RWPE1 (cell line): ENCODE data around the gene LHX2.
"Not testable (repeated sequence)": the region's sequence is repeated elsewhere in the genome, so short reads cannot be mapped to it uniquely, and the experiment has no call there.

Experiments
- CTCF ChIA-PET: fragments of 350-600 bp; sonication (Branson Sonifier 250); formaldehyde crosslinking; extraction: SDS; loops from one replicate; lab custom pipeline; 2021; lab: Yijun Ruan, JAX
- POLR2A ChIA-PET: fragments of 400-600 bp; formaldehyde crosslinking; extraction: SDS; loops from one replicate; lab custom pipeline; 2020; ENCODE audit warnings: antibody characterized with exemption; ENCODE audit not compliant: low non-redundant PET; lab: Yijun Ruan, JAX
- DNase-seq: peaks from one replicate; pipeline ENCODE4 v3.0.0; 2012; ENCODE audit warnings: low spot score
- H3K27ac ChIP-seq: fragments of 450-650 bp; 2 replicates; pipeline ENCODE4 v1.5.1; 2017
- CTCF ChIP-seq: fragments of 450-650 bp; conservative IDR thresholded peaks from 2 replicates; pipeline ENCODE4 v1.5.1; 2017; ENCODE audit warnings: low read depth, mild to moderate bottlenecking

The LHX2 gene

DNA sequence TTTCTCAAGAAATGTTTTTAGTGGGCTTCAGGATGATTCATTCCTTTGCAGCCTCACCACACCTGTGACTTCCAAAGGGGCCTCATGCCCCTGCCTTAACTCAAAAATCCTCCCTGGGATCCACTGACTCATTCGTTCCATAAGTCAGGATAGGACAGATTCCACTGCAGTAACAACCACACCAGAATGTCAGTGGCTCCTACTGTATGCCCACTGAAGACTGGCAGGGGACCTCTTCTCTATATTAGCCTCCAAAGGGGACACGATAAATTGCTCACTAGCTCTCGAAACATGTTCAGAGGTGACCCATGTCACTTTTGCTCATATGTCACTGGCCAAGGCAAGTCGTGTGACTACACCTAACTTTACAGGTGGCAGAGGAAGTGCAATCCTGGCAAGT, 25.7 kb upstream of the LHX2 start:
- H3K27ac ChIP-seq: no peak overlapping the region
- ChIA-PET CTCF (no interaction called here), POLR2A (no interaction called here)
- DNase-seq: no peak
- no peak for TF ChIP-seq CTCF

DNA sequence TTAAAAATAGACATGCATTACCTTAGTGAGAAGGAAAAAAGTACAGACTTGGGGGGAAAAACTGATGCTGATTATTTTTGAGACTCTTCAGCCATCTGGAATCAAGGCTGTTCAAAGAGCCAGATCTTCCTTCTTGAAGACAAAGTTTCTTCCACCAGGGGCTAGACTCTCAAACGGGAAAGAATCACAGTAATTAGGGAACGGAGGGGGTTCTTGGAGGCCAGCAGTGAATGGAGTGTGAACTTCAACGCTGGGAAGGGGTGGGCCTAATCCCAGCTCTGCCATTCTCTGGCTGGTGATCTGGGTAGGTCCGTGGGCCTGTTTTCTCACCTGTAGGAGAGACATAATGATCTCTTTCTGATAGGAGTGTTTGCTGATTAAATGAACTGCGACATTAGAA, 21.1 kb upstream of the LHX2 start:
- ChIA-PET CTCF (interaction anchor here (0.7 kb wide), 1 partner anchor 38 kb away, joined by 4 read pairs; no protein-coding TSS in a partner anchor), POLR2A (no interaction called here)
- no peak for TF ChIP-seq CTCF
- no peak overlapping the region for H3K27ac ChIP-seq
- DNase-seq: no peak

GRCh38 chr9:123992679-123993078, 18.9 kb upstream of the LHX2 start:
- DNase-seq, POLR2A ChIA-PET, H3K27ac ChIP-seq, CTCF ChIA-PET: not testable (repeated sequence)

DNA sequence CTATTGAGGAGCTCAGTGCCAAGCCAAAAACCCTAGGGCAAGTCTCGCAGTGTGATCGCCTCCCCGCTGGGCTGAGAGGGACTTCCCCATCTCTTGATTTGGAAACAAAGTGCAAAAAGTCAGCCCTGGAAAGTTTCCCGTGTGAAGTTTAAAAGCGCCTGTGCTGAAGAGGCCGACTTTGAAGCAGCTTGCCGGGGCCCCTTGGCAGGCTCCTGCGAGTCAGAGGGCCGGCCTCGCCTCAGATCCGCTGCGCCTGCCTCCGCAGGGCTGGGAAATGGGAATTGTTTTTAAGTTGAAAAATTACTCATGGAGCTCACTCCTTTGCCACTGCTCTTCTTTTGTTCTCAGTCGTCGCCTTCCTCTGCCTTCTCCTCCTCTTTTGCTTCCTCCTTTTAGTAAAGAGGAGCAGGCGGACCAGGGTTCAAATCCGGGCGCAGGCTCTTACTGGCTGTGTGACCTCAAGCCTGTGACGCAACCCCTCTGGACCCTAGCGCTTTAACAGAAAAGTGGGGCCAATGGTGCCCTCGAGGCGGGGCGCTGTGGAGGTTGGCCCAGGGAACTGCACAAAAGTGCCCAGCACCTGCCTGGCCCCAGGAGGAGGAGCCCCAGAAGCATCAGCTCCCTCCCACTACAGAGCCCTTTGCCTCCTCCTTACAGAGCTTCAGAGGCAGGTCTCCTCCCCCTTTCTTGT, 14.7 kb upstream of the LHX2 start:
- no peak for TF ChIP-seq CTCF
- CTCF ChIA-PET: interaction anchor here (0.5 to 0.8 kb wide), 3 partner anchors 10 to 46 kb away, joined by 3 to 4 read pairs (median 3); no protein-coding TSS in a partner anchor

DNA sequence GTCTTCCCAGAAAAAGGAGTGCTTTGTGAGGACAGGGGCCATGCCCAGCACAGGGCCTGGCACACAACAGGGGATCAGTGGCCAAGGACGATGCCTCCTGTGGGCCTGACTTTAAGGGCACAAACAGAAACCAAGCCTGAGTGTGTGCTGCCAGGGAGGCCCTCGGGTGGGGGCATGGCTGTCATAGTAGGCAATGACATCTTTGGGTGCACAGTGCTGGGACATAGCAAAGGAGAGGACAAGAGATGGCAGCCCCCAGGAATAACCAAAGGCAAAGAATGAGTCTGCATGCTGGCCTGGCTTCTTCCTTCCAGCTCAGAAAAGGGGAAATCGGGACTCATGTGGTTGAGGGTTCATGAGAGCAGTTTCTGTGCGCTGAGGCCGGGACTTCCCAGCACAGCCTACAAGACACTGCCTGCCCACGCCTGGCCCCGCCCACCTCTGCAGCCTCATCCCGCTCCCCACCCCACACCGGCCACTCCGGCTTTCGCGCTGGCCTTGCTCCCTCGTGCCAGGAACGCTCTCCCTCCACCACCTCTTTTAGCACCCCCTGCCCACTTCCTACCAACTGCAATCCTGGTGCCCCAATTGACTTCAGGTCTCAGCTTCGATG, 13.8 kb upstream of the LHX2 start:
- H3K27ac ChIP-seq: no peak overlapping the region
- no peak for TF ChIP-seq CTCF
- ChIA-PET POLR2A (no interaction called here), CTCF (interaction anchor here (0.5 to 0.6 kb wide), 2 partner anchors 9 to 45 kb away, joined by 3 read pairs; no protein-coding TSS in a partner anchor)
- DNase-seq: peak; percentile 55

More for the DNA sequence above, 14.7 kb upstream of the LHX2 start:
- no peak for DNase-seq
- POLR2A ChIA-PET: no interaction called here
- no peak overlapping the region for H3K27ac ChIP-seq

DNA sequence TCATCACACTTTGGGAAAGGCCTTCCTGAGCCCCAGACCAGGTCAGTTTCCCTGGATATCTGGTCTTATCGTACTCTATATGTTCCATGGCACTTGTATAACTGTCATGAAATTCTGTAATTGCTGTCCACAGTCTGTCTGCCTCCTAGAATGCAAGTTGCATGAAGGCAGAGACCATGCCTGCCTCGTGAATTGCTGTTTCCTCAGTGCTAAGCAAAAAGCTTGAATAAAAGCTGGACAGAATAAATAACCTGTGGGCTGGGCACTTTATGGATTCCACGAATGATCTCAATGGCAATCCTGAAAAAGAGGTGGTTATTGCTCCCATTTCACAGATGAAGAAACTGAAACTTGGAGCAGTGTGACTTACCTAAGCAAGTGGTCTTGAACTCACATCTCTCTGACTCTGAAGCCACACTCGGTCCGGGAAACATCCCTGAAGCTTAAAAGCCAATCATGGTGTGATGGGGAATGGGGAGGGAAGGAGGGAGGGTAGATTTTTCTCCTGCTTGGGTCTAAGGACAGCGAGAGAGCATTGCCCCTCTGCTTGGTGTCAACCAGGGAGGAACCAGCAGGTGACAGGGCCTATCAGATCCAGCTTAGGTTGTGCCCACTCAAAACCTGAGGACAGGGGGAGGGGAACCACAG, 13.2 kb upstream of the LHX2 start:
- ChIA-PET POLR2A (no interaction called here), CTCF (no interaction called here)
- H3K27ac ChIP-seq: no peak overlapping the region
- DNase-seq: no peak
- TF ChIP-seq CTCF: no peak
